Activated CD8-positive, alpha-beta memory T cell treated with anti-CD3 and anti-CD28 coated beads, Interleukin-2, amount 50 U/mL, for 24 hours (primary cell): ENCODE results near the gene PHKA1.
"Not testable (repeated sequence)": the region's sequence is repeated elsewhere in the genome, so short reads cannot be mapped to it uniquely, and the experiment has no call there.

ENCODE experiments used
- DNase-seq: peaks from one replicate; pipeline ENCODE4 v3.0.0-alpha.2; 2020; ENCODE audit errors: extremely low read depth

PHKA1 gene

GRCh38 chrX:72666451-72666850, 47.7 kb downstream of the PHKA1 start:
- no peak for DNase-seq

GRCh38 chrX:72663737-72664136, 50.4 kb downstream of the PHKA1 start:
- no peak for DNase-seq

GRCh38 chrX:72662020-72662747, 51.9 kb downstream of the PHKA1 start:
- DNase-seq = no peak

DNA sequence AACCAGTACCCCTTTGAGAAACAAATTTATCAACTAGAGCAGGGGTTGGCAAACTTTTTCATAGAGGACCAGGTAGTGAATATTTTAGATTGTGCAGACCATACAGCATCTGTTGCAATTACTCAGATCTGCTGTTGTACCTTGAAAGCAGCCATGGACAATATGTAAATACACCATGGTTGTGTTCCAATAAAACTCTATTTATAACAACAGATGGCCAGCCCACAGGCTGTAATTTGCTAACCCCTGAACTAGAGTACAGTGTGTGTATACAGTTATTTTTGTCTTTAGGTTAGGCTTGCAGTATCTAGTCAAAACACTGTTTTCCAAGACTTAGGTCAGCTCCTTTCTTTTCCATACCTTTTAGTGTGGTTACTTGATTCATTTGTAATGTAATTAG, 54.4 kb downstream of the PHKA1 start:
- no peak for DNase-seq

DNA sequence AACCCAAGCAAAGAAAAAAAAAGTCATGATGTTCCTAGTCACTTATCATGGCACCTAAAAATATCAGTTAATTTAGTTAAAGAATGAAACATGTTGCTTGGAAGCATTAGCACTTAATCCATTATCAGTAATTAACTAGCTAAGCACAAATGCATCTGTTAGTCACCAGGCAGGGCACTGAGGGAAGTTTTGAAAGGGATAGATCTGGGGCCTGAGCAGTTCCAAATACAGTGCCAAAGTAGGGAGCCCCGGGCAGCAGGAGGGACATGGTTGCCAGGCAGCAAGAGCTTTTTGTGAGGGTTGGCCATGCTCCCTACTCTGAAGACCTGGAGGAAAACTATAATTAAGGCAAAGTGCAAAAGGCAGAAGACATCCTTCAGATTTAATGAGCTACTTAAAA, 62.0 kb downstream of the PHKA1 start:
- DNase-seq = no peak

GRCh38 chrX:72644946-72645345, 69.2 kb downstream of the PHKA1 start:
- DNase-seq = no peak

- DNase-seq = no peak
Measured at GRCh38 chrX:72641611-72642010, 72.5 kb downstream of the PHKA1 start.

- no peak for DNase-seq
Measured at GRCh38 chrX:72635930-72636329, 78.2 kb downstream of the PHKA1 start.

DNA sequence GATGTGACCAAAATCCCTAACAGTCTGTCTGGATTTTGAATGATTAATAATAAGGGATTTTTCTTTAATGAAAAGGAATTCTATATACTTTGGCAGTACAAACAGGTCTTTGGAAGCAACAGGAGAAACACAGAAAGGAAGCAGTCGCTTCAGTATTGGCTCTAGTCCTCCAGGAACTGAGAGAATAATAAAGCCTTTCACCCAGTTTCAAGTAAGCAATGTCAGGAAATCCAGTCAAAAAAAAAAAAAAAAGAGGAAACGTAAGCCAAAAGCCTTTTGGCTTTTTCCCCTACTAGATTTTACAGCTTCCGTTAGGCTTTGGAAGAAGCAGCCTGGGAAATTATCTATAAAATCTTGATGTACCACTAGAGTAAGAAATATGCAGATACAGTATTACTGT, 79.8 kb downstream of the PHKA1 start:
- DNase-seq = no peak

DNA sequence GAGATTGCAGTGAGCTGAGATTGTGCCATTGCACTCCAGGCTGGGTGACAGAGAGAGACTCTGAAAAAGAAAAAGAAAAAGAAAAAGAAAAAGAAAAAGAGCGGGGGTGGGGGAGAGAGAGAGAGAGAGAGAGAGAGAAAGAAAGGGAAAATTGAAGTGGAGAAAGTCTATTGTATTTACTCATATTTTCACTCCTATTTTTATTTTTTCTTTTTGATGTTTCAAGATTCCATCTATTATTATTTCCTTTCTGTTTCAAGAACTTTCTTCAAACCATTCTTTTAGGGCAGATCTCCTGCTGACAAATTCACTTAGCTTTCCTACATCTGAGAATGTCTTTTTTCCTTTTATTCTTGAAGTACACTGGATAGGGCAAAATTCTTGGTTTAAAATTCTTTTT, 83.9 kb downstream of the PHKA1 start:
- no peak for DNase-seq

GRCh38 chrX:72624194-72624593, 89.9 kb downstream of the PHKA1 start:
- DNase-seq = no peak

- DNase-seq = no peak
Measured at GRCh38 chrX:72621625-72622485, 92.3 kb downstream of the PHKA1 start.

DNA sequence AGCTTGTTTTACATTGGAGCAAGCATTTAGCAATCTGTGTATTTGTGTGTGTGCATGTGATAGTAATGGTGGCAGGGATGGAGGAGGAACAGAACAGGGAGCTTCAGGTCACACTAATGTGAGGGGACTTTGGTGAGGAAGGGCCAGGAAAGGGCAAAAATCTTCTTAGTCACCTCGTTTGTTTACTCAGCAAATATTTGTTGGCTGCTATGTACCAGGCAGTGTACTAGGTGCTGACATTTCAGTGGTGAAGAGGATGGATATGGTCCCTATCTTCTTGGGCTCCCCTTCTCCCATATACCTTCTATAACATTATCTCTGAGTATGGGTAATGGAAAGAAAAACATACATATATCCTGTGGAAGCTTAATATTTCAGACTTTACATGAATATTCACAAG, 92.9 kb downstream of the PHKA1 start:
- no peak for DNase-seq

- DNase-seq = no peak
Measured at GRCh38 chrX:72620550-72621145, 93.5 kb downstream of the PHKA1 start.

- DNase-seq = no peak
Measured at GRCh38 chrX:72609313-72609712, 104.8 kb downstream of the PHKA1 start.

DNA sequence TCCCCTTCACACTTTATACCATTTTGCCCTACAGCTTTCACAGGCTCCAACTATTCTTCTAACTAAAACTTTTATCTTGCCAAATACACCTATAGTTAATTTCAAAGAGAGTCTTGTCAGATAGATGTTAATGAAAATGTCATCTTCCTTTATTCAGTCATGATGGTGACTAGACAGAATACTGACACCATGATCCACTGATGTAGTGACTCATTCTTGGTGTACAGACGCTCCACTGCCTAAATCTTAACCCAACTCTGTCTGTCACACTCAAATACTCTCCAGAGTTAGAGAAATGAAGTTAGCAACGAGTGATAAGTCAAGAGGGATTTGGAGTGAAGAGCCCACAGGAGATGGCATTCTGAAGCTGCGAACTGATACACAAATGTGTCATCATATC, 109.4 kb downstream of the PHKA1 start:
- DNase-seq = no peak

DNA sequence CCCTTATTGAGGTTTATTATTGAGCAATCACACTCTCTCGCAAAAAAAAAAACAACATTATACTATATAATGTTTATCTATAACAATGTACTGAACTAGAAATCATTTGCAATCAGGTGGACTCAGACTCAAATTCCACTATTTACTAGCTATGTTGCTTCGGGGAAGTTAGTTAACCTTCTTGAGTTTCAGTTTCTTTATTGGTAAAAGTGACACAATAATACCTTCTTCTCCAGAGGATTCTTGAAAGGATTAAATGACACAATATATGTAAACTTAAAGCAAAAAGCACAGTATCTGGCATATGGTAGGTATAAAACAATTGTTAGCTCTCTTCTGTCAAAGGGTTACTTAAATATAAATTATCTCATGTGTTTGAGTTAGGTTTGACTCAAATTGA, 110.0 kb downstream of the PHKA1 start:
- DNase-seq = no peak

DNA sequence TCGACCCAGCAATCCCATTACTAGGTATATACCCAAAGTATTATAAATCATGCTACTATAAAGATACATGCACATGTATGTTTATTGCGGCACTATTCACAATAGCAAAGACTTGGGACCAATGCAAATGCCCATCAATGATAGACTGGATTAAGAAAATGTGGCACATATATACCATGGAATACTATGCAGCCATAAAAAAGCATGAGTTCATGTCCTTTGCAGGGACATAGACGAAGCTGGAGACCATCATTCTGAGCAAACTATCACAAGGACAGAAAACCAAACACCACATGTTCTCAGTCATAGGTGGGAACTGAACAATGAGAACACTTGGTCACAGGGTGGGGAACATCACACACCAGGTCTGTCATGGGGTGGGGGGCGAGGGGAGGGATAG, 123.1 kb downstream of the PHKA1 start:
- DNase-seq = not testable (repeated sequence)

GRCh38 chrX:72584163-72584562, 129.9 kb downstream of the PHKA1 start:
- DNase-seq = no peak

DNA sequence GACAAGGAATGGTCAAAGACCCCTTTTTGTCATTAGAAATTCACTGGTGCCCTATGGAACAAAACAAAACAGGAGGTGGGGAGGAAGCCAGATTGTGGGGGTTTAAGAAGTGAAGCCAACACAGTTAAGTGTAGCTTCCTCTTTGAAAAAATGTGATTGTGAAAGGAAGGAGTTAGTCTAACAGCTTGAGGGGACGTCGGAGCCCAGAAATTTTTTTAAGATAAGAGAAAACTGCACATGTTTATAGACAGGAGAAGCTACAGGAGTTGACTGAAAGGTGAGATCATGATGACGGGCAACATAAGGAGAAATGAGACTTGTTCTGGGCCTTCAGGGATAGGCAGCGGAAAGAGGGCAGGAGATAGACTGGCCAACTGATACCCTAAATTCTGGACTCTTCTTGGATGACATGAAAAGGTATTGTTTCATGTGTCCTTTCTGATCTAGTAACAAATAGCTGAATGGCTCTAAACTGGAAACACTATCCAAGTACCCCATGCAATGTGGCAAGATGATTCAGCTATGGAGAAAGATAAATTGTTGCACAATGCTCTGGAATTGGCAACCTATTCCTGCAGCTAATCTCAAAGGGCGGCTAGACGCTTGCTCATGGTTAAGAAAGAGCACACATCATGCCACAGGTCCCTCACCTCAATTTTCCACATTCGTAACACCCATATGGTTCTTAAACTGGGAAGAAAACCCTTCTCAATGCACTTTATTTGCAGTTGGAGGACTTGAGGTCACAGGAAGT, 137.8 kb downstream of the PHKA1 start:
- DNase-seq = no peak

DNA sequence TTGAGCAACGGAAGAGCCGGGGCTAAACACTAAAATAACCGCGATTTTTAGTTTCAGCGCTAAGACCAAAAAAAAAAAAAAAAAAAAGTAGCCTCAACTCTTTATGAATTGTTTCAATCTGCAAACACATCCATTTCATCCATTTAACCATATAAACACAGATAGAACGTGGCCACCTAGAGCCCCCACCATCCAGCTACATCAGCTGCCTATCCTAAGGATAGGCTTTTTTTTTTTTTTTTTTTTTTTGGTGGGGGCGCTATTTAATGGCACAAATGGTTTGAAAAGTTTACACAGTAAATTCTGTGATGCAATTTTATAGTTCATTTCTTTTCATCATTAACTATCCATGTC, 141.0 kb downstream of the PHKA1 start:
- DNase-seq = no peak
